Activated CD8-positive, alpha-beta T cell treated with anti-CD3 and anti-CD28 coated beads, Interleukin-2, amount 10 ng/mL, durations not matched to agents 7 days and 5 days (primary cell): ENCODE results near the gene CMTM8. TPM values are rescaled to one million over a fixed set of nuclear protein-coding genes. Genes with fewer than 3 reads are reported as not detected.

Experiments
- ATAC-seq: fragments of 150-1000 bp; cut with Tn5 transposase; one replicate; pipeline ENCODE4 v1.10.0; 2021; ENCODE audit warnings: moderate library complexity
- CTCF ChIA-PET: fragments of 350-600 bp; sonication (Branson Sonifier 250); formaldehyde crosslinking; loops from one replicate; lab custom pipeline; 2021; ENCODE audit warnings: antibody characterized with exemption; lab: Charles Lee
- POLR2A ChIA-PET: fragments of 350-600 bp; sonication (Branson Sonifier 250); formaldehyde crosslinking; loops from one replicate; lab custom pipeline; 2021; ENCODE audit warnings: antibody characterized with exemption; lab: Charles Lee
- DNase-seq: peaks from one replicate; pipeline ENCODE4 v3.0.0-alpha.2; 2020
- H3K27ac Mint-ChIP-seq: one replicate; pipeline ENCODE4 v1.8.0; 2021; ENCODE audit warnings: mild to moderate bottlenecking, mixed read lengths
- H3K27me3 Mint-ChIP-seq: one replicate; pipeline ENCODE4 v1.8.0; 2021; ENCODE audit warnings: low read depth, mixed read lengths
- H3K36me3 Mint-ChIP-seq: one replicate; pipeline ENCODE4 v1.8.0; 2021; ENCODE audit warnings: low read depth, mixed read lengths
- H3K4me1 Mint-ChIP-seq: one replicate; pipeline ENCODE4 v1.8.0; 2021; ENCODE audit warnings: low read depth, mixed read lengths
- H3K4me3 Mint-ChIP-seq: one replicate; pipeline ENCODE4 v1.8.0; 2021; ENCODE audit warnings: mild to moderate bottlenecking, mixed read lengths
- H3K9me3 Mint-ChIP-seq: one replicate; pipeline ENCODE4 v1.8.0; 2022; ENCODE audit warnings: mixed read lengths; ENCODE audit not compliant: insufficient read depth
- total RNA-seq, 2 experiments: library from RNA; stranded (reverse); gene quantifications; one replicate each; pipeline ENCODE4 v1.2.3, GENCODE V29; 2021

CMTM8 gene
- total RNA-seq, 2 experiments from 2014 or later = 2.1 TPM

DNA sequence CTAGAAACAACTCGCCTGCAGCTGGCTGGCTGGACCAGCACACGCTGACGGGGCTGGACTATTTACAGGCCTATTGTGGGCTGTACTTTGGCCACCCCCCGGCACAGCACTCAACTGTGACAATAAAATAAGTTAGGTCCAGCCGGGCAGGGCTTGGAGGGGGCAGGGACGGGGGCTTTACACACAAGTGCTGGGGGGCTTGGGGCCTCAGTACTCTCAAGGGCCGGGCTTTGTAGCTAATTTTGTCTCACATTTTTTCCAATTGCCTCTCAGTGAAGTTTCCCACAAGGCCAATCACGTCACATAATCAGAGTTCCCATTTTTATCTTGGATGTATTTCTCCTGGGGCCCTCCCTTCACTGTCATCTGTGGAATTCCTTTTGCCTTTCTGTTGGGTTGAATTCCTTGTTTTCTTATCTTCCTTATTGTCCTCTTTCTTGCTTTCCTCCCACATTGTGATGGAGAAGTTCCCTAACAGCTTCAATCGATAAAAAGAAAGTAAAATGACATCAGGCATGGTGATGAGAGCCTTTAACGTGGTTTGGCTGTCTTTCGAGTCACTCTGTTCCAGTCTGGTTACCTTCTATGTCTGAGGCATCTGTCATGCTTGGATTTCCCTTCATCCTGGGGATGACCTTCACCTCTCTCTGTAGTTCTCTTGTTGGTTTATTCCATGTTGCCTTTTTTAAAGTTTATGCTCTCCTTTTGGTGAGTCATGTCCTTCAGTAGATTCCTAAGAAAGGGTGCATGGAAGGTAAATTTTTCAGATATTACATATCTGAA is 109.1 kb downstream of the CMTM8 start:
- POLR2A ChIA-PET = no interaction called here
- H3K36me3 Mint-ChIP-seq = no peaks in the 10 kb centered on the region

GRCh38 chr3:32349184-32349583 is 110.7 kb downstream of the CMTM8 start:
- POLR2A ChIA-PET = no interaction called here
- Mint-ChIP-seq H3K27ac (no peak overlapping the region), H3K36me3 (no peaks in the 10 kb centered on the region), H3K9me3 (no peaks in the 10 kb centered on the region), H3K27me3 (no peaks in the 10 kb centered on the region), H3K4me1 (no peaks in the 10 kb centered on the region), H3K4me3 (no peak overlapping the region)
- ATAC-seq (no peak), DNase-seq (no peak)
- CTCF ChIA-PET = no interaction called here

More for the DNA sequence above, 109.1 kb downstream of the CMTM8 start:
- no peak overlapping the region for H3K27ac Mint-ChIP-seq
- H3K27me3 Mint-ChIP-seq = no peaks in the 10 kb centered on the region
- no peaks in the 10 kb centered on the region for H3K9me3 Mint-ChIP-seq
- ATAC-seq (no peak), DNase-seq (no peak)
- no peaks in the 10 kb centered on the region for H3K4me1 Mint-ChIP-seq
- CTCF ChIA-PET = interaction anchor here (0.7 to 1.7 kb wide), 5 partner anchors 13 to 171 kb away, joined by 3 to 5 read pairs (median 4); no protein-coding TSS in a partner anchor
- H3K4me3 Mint-ChIP-seq = no peak overlapping the region

DNA sequence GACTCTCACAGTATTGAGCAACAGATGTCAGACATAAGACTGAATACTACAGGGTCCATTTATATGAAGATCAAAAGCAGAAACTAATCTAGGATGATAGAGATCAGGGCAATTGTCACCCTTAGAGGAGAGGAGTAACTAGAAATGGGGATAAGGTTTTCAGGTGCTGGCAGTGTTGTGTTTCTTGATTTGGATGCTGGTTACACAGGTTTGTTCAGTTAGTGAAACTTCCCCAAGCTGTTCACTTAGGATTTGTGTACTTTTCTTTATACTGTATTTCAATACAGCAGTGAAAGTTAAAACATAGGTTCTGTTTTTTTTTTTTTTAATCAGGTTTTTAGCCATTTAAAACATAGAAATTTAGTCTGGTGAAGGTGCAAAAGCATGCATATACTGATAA is 114.1 kb downstream of the CMTM8 start:
- ATAC-seq (no peak), DNase-seq (no peak)
- CTCF ChIA-PET = interaction anchor here (0.9 to 1.4 kb wide), 2 partner anchors 9 to 22 kb away, joined by 3 to 5 read pairs; no protein-coding TSS in a partner anchor
- Mint-ChIP-seq H3K27ac (no peak overlapping the region), H3K27me3 (no peaks in the 10 kb centered on the region), H3K9me3 (no peaks in the 10 kb centered on the region), H3K4me1 (no peaks in the 10 kb centered on the region), H3K36me3 (no peaks in the 10 kb centered on the region), H3K4me3 (no peak overlapping the region)
- POLR2A ChIA-PET = no interaction called here

- Mint-ChIP-seq H3K27ac (no peak overlapping the region), H3K4me1 (no peaks in the 10 kb centered on the region), H3K9me3 (no peaks in the 10 kb centered on the region), H3K4me3 (no peak overlapping the region), H3K36me3 (no peaks in the 10 kb centered on the region), H3K27me3 (no peaks in the 10 kb centered on the region)
- DNase-seq (no peak), ATAC-seq (no peak)
- ChIA-PET CTCF (interaction anchor here (0.9 to 1.4 kb wide), 2 partner anchors 8 to 21 kb away, joined by 3 to 5 read pairs; no protein-coding TSS in a partner anchor), POLR2A (no interaction called here)
These were observed 114.9 kb downstream of the CMTM8 start for GRCh38 chr3:32353351-32353750.

GRCh38 chr3:32354362-32354778 is 115.9 kb downstream of the CMTM8 start:
- Mint-ChIP-seq H3K27ac (no peak overlapping the region), H3K9me3 (no peaks in the 10 kb centered on the region), H3K4me3 (no peak overlapping the region), H3K36me3 (no peaks in the 10 kb centered on the region), H3K27me3 (no peaks in the 10 kb centered on the region), H3K4me1 (no peaks in the 10 kb centered on the region)
- ChIA-PET CTCF (no interaction called here), POLR2A (no interaction called here)
- ATAC-seq = no peak
- DNase-seq = no peak

- ChIA-PET POLR2A (no interaction called here), CTCF (interaction anchor here (1.1 kb wide), 1 partner anchor 19 kb away, joined by 3 read pairs; no protein-coding TSS in a partner anchor)
- Mint-ChIP-seq H3K27me3 (no peaks in the 10 kb centered on the region), H3K4me1 (no peaks in the 10 kb centered on the region), H3K27ac (no peak overlapping the region), H3K36me3 (no peaks in the 10 kb centered on the region), H3K9me3 (no peaks in the 10 kb centered on the region), H3K4me3 (no peak overlapping the region)
- DNase-seq (no peak), ATAC-seq (no peak)
These were observed 117.3 kb downstream of the CMTM8 start for GRCh38 chr3:32355751-32356291.

GRCh38 chr3:32359766-32360492 is 121.4 kb downstream of the CMTM8 start:
- CTCF ChIA-PET = interaction anchor here (0.7 to 7.1 kb wide), 3 partner anchors 15 to 68 kb away, joined by 3 to 45 read pairs (median 3); no protein-coding TSS in a partner anchor
- H3K9me3 Mint-ChIP-seq = no peaks in the 10 kb centered on the region

DNA sequence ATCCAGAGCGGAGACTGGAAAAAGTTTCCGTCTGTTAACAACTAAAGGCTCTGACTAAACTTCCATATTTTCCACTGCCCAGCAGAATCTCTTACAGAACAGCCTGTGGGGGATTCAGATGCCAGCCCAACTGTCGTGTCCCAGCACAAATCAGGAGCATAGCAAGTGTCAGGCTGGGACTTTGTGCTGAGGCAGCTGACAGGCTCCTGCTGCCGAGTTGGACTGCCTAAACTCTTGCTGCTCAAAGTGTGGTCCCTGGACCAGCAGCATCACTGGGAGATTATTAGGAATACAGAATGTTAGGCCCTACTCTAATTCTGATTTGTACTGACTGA is 122.0 kb downstream of the CMTM8 start:
- H3K4me1 Mint-ChIP-seq = no peaks in the 10 kb centered on the region
- ATAC-seq (no peak), DNase-seq (no peak)
- H3K36me3 Mint-ChIP-seq = no peaks in the 10 kb centered on the region
- no peak overlapping the region for H3K27ac Mint-ChIP-seq
- no peaks in the 10 kb centered on the region for H3K9me3 Mint-ChIP-seq
- ChIA-PET CTCF (interaction anchor here (1.0 to 7.1 kb wide), 2 partner anchors 14 to 26 kb away, joined by 3 to 45 read pairs; no protein-coding TSS in a partner anchor), POLR2A (no interaction called here)
- H3K4me3 Mint-ChIP-seq = no peak overlapping the region
- H3K27me3 Mint-ChIP-seq = no peaks in the 10 kb centered on the region

More at GRCh38 chr3:32359766-32360492, 121.4 kb downstream of the CMTM8 start:
- Mint-ChIP-seq H3K36me3 (no peaks in the 10 kb centered on the region), H3K27ac (no peak overlapping the region), H3K27me3 (no peaks in the 10 kb centered on the region), H3K4me1 (no peaks in the 10 kb centered on the region), H3K4me3 (no peak overlapping the region)
- ATAC-seq (no peak), DNase-seq (no peak)
- POLR2A ChIA-PET = no interaction called here

DNA sequence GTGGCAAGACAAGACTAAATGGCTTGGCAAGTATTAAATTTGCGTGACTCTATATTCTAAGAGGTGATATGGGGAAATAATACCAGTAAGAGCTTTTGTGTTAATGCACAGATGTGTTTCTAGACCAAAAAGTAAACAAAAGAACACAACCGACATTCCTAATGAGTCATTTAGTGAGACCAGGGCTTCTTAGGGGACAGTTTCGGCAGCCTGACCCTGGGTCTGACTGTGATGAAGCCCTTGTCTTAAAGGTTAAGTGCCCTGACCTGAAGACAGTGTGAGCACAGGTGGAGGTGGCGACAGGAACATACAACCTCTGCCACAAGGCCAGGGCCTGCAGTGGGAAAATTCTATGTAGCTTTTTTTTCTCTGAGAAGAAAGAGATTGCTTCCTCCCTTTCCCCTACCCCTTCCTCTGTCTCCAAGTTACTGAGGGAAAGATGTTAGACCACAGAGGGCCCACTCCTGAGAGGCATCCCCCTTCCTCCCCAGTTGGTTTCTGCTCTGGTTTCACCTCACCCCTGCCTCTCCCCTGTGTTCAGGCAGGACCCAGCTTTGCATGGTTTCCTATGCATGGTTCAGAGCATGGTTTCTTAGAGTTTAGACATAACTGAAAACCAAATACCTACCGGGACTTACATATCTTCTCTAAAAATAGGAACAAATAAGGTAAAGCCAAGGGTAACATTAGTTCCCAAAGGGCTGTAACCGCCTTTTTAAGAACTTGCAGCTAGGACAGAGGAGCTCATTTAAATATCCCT is 128.3 kb downstream of the CMTM8 start:
- DNase-seq (no peak), ATAC-seq (no peak)
- no peak overlapping the region for H3K4me3 Mint-ChIP-seq
- no peaks in the 10 kb centered on the region for H3K36me3 Mint-ChIP-seq
- no peak overlapping the region for H3K27ac Mint-ChIP-seq
- ChIA-PET CTCF (interaction anchor here (1.1 to 7.1 kb wide), 6 partner anchors 8 to 127 kb away, joined by 3 to 45 read pairs (median 6); no protein-coding TSS in a partner anchor), POLR2A (interaction anchor here (0.6 kb wide), 1 partner anchor 140 kb away, joined by 3 read pairs; no protein-coding TSS in a partner anchor)
- H3K4me1 Mint-ChIP-seq = peaks cover 20% of the 10 kb centered on the region
- no peaks in the 10 kb centered on the region for H3K9me3 Mint-ChIP-seq
- H3K27me3 Mint-ChIP-seq = no peaks in the 10 kb centered on the region

DNA sequence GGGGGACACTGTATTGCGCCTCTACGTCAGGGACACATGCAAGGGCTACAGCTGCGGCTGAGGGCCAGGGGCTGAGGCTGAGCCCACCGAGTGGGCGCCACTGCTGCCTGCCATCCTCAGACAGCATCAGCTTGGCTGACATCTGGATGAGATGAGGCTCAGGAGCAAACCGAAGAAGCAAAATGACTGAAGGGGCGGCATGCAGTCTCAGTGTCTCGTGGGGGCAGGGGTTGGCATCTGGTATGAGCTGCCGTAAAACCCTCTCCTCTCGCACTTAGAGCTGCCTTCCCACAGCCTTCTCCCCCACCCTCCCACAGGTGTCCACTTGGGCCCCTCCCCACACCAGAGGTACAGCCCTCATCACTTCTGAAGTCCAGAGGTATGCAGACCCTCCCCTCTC is 129.0 kb downstream of the CMTM8 start:
- Mint-ChIP-seq H3K27me3 (no peaks in the 10 kb centered on the region), H3K9me3 (no peaks in the 10 kb centered on the region), H3K4me1 (peaks cover 25% of the 10 kb centered on the region), H3K36me3 (no peaks in the 10 kb centered on the region), H3K27ac (no peak overlapping the region), H3K4me3 (no peak overlapping the region)
- DNase-seq = no peak
- ChIA-PET POLR2A (interaction anchor here (0.6 kb wide), 1 partner anchor 140 kb away, joined by 3 read pairs; no protein-coding TSS in a partner anchor), CTCF (interaction anchor here (1.1 to 2.5 kb wide), 4 partner anchors 28 to 127 kb away, joined by 3 to 8 read pairs (median 6); no protein-coding TSS in a partner anchor)
- ATAC-seq = no peak
